H1 (cell line): ENCODE data around the gene SH2D1B. TPM values are rescaled to one million over a fixed set of nuclear protein-coding genes. Genes with fewer than 3 reads are reported as not detected.

Source experiments
- CBX8 ChIP-seq: fragments of 300-800, 300-1000 bp; sonication (generic); IDR thresholded peaks from 2 replicates; pipeline ENCODE4 v1.7.1; 2016; ENCODE audit warnings: low read depth, low read length, borderline replicate concordance
- SP2 ChIP-seq: IDR thresholded peaks from 2 replicates; pipeline ENCODE4 v1.6.1; 2012; ENCODE audit warnings: mild to moderate bottlenecking, low read length, inconsistent platforms
- polyA plus RNA-seq, 7 experiments: library from polyadenylated mRNA; depleted of rRNA in 3 of 7; stranded (reverse) in 5 of 7; unstranded in 2 of 7; fragments of >200 nt in 5 of 7; fragments of 200-250 nt in 2 of 7; gene quantifications; 1 replicate in 5 of 7; 2 replicates in 1 of 7; 4 replicates in 1 of 7; pipeline versions ENCODE4 v1.2.1 to v1.2.3, GENCODE V29; 2011 to 2013; ENCODE audit warnings: missing spikeins in 2 of 7, mixed read lengths in 2 of 7
- total RNA-seq: library from RNA; stranded (reverse); fragmentation: NEBNext Ultra II Directional; extraction: Animal tissue kit (Norgen Biotek cat#: 25700); gene quantifications from 2 replicates; pipeline ENCODE4 v1.2.1, GENCODE V29; 2021

Gene SH2D1B
- total and polyA plus RNA-seq, 2 of the 8 experiments (the other 6 are each of a cell fraction or from before 2014, with no cell fraction given), result not detected

DNA sequence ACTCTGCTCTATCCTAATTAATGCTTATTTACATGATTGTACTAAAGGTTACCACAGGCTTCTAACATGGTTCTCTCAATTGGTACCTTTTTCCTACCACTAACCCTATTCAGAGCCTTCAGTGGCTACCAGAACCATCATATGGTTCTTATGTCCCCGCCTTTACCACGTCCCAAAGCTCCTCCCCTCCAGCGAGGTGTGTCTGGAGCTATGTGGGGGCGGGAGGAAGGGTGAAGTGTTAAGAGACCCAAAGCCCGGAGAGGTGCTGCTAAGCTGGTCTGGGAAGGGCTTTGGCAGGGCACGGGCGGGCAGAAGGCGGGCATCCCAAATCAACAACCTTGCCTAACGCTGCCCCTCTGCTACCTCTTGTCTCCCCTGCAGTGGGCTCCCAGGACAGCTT, 45.3 kb downstream of the SH2D1B start (continued):
- TF ChIP-seq SP2, result no peak
- no peak for TF ChIP-seq CBX8
